Neural crest cell (in vitro differentiated cells): ENCODE measurements around the gene CXCR5. TPM values are rescaled to one million over a fixed set of nuclear protein-coding genes. Genes with fewer than 3 reads are reported as not detected.

Source experiments
- DNase-seq: peaks from one replicate; pipeline ENCODE4 v3.0.0; 2021; ENCODE audit warnings: low read depth, mixed read lengths, low spot score
- H3K27ac Mint-ChIP-seq: one replicate; pipeline ENCODE4 v1.8.0; 2021; ENCODE audit warnings: mild to moderate bottlenecking, mixed read lengths; ENCODE audit not compliant: unreplicated experiment
- H3K27me3 Mint-ChIP-seq: 2 replicates; pipeline ENCODE4 v1.8.0; 2021; ENCODE audit warnings: low read depth, mild to moderate bottlenecking, mixed read lengths
- H3K36me3 Mint-ChIP-seq: 2 replicates; pipeline ENCODE4 v1.8.0; 2021; ENCODE audit warnings: low read depth, mild to moderate bottlenecking, mixed read lengths
- H3K4me1 Mint-ChIP-seq: 2 replicates; pipeline ENCODE4 v1.8.0; 2021; ENCODE audit warnings: mixed read lengths
- H3K4me3 Mint-ChIP-seq: one replicate; pipeline ENCODE4 v1.8.0; 2021; ENCODE audit warnings: mild to moderate bottlenecking, mixed read lengths
- H3K9me3 Mint-ChIP-seq: 2 replicates; pipeline ENCODE4 v1.8.0; 2021; ENCODE audit warnings: mixed read lengths
- total RNA-seq: library from RNA; stranded (reverse); gene quantifications from 2 replicates; pipeline ENCODE4 v1.2.1, GENCODE V29; 2021
- TF ChIP-seq, protein P1 (sequence below): fragments of 200-600 bp; sonication (generic); conservative IDR thresholded peaks from 2 replicates; pipeline ENCODE4 v1.5.0; 2021; ENCODE audit warnings: antibody characterized with exemption, mild to moderate bottlenecking

CXCR5 gene
- total RNA-seq, 1 donor from 2014 or later, result not detected

DNA sequence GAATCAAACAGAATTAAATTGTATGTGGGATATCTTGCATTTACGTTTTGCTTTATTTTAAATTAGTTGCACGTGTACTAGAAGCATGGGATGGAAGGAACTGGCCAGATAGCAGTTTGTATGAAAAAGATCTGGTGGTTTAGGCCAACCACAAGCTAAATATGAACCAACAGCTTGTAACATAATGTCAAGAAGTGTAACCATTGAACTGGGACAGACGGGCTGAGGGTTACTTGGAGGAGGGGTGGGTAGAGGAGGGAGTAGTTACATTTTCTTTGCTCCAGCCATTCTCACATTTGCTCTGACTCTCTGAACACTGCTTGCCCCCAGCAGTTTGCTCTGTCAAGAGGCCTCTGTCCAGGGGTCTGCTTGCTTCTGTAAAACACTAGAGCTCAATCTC, 31.7 kb upstream of the CXCR5 start:
- no peaks in the 10 kb centered on the region for H3K4me1 Mint-ChIP-seq
- DNase-seq, result no peak
- H3K4me3 Mint-ChIP-seq, result no peak overlapping the region
- TF ChIP-seq, protein P1, sequence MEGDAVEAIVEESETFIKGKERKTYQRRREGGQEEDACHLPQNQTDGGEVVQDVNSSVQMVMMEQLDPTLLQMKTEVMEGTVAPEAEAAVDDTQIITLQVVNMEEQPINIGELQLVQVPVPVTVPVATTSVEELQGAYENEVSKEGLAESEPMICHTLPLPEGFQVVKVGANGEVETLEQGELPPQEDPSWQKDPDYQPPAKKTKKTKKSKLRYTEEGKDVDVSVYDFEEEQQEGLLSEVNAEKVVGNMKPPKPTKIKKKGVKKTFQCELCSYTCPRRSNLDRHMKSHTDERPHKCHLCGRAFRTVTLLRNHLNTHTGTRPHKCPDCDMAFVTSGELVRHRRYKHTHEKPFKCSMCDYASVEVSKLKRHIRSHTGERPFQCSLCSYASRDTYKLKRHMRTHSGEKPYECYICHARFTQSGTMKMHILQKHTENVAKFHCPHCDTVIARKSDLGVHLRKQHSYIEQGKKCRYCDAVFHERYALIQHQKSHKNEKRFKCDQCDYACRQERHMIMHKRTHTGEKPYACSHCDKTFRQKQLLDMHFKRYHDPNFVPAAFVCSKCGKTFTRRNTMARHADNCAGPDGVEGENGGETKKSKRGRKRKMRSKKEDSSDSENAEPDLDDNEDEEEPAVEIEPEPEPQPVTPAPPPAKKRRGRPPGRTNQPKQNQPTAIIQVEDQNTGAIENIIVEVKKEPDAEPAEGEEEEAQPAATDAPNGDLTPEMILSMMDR, result no peak
- peaks cover 4% of the 10 kb centered on the region for H3K27me3 Mint-ChIP-seq
- H3K27ac Mint-ChIP-seq, result no peak overlapping the region
- no peaks in the 10 kb centered on the region for H3K36me3 Mint-ChIP-seq
- H3K9me3 Mint-ChIP-seq, result no peaks in the 10 kb centered on the region

GRCh38 chr11:118853678-118854077, 30.0 kb upstream of the CXCR5 start:
- no peak overlapping the region for H3K27ac Mint-ChIP-seq
- DNase-seq, result no peak
- H3K9me3 Mint-ChIP-seq, result no peaks in the 10 kb centered on the region
- no peaks in the 10 kb centered on the region for H3K27me3 Mint-ChIP-seq
- no peaks in the 10 kb centered on the region for H3K36me3 Mint-ChIP-seq
- H3K4me1 Mint-ChIP-seq, result no peaks in the 10 kb centered on the region
- H3K4me3 Mint-ChIP-seq, result no peak overlapping the region
- TF ChIP-seq, protein P1, result no peak

- H3K36me3 Mint-ChIP-seq, result no peaks in the 10 kb centered on the region
- DNase-seq, result no peak
- no peaks in the 10 kb centered on the region for H3K4me1 Mint-ChIP-seq
- TF ChIP-seq, protein P1, result no peak
- H3K27ac Mint-ChIP-seq, result no peak overlapping the region
- H3K4me3 Mint-ChIP-seq, result no peak overlapping the region
- H3K9me3 Mint-ChIP-seq, result no peaks in the 10 kb centered on the region
- no peaks in the 10 kb centered on the region for H3K27me3 Mint-ChIP-seq
Observed at GRCh38 chr11:118856314-118856713, 27.4 kb upstream of the CXCR5 start.

DNA sequence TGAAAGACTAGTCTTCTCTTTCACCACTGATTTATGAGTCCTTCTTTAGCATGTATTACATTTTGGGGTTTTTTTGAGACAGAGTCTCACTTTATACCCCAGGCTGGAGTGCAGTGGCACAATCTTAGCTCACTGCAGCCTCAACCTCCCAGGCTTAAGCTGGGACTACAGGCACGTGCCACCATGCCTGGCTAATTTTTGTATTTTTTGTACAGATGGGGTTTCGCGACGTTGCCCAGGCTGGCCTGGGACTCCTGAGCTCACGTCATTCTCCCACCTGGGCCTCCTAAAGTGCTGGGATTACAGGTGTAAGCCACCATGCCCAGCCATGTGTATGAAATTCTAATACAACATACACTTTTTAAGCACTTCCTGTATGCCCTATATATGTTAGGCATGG, 26.3 kb upstream of the CXCR5 start:
- Mint-ChIP-seq H3K36me3 (no peaks in the 10 kb centered on the region), H3K27me3 (no peaks in the 10 kb centered on the region), H3K4me1 (no peaks in the 10 kb centered on the region), H3K9me3 (no peaks in the 10 kb centered on the region), H3K27ac (no peak overlapping the region), H3K4me3 (no peak overlapping the region)
- TF ChIP-seq, protein P1, result no peak
- no peak for DNase-seq

- Mint-ChIP-seq H3K4me3 (no peak overlapping the region), H3K27me3 (no peaks in the 10 kb centered on the region), H3K36me3 (no peaks in the 10 kb centered on the region), H3K9me3 (no peaks in the 10 kb centered on the region), H3K27ac (no peak overlapping the region), H3K4me1 (no peaks in the 10 kb centered on the region)
- TF ChIP-seq, protein P1, result no peak
- no peak for DNase-seq
Observed at GRCh38 chr11:118859973-118860372, 23.7 kb upstream of the CXCR5 start.

GRCh38 chr11:118868659-118869058, 15.0 kb upstream of the CXCR5 start:
- Mint-ChIP-seq H3K9me3 (no peaks in the 10 kb centered on the region), H3K4me1 (peaks cover 17% of the 10 kb centered on the region), H3K36me3 (no peaks in the 10 kb centered on the region), H3K27ac (no peak overlapping the region), H3K4me3 (no peak overlapping the region), H3K27me3 (no peaks in the 10 kb centered on the region)
- DNase-seq, result no peak
- TF ChIP-seq, protein P1, result no peak
